Inflammatory macrophage treated with lipopolysaccharide for 1 hour (primary cell): Measurements from ENCODE around the gene RASAL3.
"Not testable (repeated sequence)": the region's sequence is repeated elsewhere in the genome, so short reads cannot be mapped to it uniquely, and the experiment has no call there.

Source experiments
- DNase-seq, 2 donors: peaks; one replicate each; pipeline ENCODE4 v3.0.0-alpha.2; 2020 to 2022

Gene RASAL3

DNA sequence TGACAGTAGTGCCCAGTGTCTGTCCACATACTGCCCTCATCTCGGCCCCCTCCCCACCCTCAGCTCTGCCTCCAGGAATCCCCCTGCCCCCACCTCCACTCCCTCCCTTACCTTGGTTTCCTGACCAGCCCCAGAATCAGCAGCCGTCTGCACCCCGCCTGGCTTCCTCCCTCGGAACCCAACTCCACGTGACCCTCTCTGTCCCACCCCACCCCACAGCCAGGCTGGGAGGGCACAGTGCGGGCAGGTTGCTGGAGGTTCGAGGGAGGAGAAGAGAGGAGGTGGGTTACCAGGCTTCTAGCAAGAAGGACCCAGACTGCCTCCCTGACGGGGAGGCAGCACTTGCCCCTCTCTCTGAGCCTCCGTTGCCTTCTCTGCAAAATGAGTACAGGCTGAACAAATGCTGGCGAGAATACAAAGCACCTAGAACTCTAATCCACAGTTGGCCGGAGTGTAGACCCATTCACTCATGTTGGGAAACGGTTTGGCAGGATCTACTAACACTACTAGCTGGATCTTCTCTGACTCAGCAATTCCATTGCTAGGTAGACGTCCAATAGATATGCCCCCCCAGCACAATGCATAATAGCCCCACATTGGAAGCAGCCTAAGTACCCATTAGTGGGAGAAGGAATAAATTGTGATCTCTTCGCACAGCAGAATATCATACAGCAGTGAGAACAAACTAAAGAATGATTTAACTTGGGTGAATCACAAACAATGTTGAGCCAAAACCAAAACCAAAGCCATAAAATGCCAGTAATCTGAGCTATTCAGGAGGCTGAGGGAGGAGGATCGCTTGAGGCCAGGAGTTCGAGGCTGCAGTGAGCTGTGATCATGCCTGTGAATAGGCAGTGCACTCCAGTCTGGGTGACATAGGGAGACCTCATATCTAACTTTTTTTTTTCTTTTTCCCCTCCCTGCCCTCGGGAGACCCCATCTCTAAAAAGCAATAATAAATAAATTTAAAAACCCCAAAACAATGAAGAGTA lies at the start of gene RASAL3:
Gene RASAL3, minus strand, starts transcription at position 151 of the 992 bp plus-strand sequence. CDS start 186 bp downstream, outside the sequence.
- no peak for DNase-seq

DNA sequence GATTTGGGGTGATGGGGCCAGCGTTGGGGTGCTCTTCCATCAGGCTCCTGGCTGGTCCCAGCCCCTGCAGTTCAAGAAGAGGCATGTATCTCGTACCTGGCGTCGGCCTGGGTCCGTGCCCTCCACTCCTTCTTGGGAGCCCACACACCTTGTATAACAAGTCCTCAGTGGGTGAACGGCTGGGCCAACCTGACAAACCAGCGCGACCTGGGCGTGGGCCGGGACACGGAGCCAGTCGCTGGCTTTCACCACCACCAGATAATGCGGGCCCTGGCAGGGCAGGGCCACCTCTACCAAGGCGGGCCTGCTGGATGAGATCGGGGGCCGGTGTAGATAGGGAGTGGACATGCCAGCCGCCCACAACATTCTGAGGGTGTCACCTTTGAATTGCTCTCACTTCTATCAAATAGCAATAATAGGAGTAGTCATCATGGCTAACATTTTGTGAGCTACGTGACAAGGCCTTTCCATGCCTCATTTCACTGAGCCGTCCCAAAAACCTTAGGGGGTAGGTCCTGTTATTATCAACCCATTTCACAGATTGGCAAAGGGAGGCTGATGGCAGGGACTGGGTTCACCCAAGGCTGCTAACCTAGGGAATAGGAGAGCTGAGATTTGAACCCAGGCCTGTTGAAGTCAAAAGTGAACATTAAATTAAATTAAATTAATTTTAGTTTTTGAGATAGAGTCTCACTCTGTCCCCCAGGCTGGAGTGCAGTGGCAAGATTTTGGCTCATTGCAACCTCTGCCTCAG lies 47.5 kb upstream of the RASAL3 start:
- no peak for DNase-seq

DNA sequence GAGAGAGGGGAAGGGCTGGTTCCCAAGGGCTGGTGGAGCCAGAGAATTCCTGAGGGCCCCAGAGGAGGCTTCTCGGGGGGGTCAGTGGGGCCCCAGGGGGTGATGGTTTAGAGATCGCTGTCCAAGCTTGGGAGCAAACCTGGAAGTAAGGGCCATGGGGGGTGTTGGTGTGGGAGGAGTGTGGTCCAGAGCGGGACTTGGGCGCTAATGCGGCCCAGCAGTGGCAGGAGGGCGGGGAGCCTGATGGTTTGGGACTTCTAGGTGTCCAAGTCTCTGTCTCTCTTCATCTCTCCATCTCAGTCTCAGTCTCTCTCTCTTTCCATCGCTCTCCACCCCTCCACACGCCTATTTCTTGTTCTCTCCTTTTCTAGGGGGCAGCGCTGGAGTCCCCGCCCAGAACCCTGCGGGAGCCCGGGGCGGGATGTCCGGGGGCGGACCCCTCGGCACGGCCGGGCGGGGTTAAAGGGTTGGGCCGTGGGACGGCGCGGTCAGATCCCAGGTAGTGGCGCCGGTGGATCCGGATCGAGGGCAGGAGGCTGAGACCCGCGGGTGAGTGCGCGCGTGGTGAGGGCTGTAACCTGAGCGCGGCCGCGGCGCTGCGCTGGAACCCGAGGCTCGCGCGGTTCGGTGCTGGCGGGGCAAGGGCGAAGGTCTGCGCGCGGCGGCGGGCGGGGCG lies 43.8 kb upstream of the RASAL3 start, which contains the start of gene CYP4F22:
Gene CYP4F22, plus strand, starts transcription at position 491 of the 676 bp plus-strand sequence. CDS start 16,812 bp downstream, outside the sequence.
- DNase-seq, result no peak

DNA sequence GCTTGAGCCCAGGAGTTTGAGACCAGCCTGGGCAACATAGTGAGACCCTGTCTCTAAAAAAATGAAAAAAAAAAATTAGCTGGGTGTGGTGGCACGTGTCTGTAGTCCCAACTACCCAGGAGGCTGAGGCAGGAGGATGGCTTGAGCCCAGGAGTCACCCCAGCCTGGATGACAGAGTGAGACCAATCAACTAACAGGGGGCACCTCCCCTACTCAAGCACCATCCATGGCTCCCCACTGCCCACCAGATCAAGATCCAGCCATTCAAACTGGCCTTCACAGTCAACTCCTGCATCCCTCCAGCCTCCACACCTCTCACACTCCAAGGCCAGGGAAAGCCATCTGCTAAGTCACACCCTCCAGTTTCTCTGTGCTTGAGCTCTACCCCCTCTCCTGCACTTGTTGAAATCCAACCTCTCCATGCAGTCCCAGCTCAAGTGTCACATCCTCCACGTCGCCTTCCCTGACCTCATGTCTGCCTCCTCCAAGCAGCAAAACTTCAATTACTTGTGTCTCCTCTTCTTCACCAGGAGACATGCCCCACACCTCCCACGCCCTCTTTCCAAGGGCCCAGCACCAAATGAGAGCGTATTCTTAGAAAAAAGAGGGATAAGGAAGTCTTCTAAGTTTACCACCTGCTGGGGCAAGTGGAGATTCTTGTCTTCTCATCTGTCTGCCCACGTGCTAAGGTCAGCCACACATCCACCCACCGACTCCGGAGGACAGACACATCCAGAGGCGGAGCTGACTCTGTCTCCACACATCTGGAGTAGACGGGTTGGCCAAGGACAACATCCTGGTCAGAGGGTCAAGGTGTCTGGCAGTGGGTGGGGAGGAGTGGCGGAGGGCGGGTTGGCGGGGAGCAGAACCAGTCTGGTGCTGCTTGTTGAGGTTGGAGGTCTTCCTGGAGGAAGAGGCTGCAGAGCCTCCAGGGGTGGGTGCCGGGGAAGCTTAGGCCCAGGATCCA lies 43.0 kb upstream of the RASAL3 start:
- no peak for DNase-seq

DNA sequence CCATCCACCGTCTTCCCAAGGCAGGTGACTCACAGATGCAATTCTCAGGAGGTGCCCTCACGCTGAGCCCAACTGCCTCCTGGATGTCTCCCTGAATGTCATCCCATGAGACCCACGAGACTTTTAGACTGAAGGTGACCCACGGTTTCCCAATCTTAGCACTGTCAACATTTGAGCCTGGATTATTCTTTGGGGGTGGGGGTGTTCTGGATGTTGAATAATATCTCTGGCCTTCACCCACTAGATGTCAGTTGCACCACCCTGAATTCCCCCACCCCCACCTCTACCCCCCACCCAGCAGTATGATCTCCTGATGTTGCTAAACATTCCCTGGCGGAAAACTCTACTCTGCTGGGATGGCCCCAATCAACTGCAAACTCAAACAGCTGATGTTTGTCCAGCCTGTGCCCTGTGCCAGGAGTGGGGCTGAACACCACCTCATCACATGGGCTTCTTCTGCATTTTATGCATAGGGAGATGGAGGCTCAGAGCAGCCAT lies 41.8 kb upstream of the RASAL3 start:
- peak in 1 of 2 donors; percentile 76 for DNase-seq

DNA sequence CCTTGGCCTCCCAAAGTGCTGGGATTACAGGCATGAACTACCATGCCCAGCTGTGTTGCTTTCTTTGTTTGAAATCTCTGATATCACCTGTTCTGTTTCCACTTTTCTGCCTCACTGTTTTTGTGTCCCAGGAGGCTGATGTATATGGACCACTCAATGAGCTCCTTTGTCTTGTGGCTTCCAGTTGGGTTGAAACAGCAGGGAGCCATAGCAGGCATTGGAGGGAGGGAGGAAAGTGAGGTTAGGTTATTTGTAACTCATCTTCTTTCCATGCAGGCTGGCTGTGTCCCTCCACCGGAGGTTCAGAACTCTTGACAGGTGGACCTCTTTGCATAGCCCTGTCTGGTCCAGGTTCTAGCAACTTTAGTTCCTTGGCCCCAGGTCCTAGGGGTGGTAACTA lies 37.9 kb upstream of the RASAL3 start:
- no peak for DNase-seq

DNA sequence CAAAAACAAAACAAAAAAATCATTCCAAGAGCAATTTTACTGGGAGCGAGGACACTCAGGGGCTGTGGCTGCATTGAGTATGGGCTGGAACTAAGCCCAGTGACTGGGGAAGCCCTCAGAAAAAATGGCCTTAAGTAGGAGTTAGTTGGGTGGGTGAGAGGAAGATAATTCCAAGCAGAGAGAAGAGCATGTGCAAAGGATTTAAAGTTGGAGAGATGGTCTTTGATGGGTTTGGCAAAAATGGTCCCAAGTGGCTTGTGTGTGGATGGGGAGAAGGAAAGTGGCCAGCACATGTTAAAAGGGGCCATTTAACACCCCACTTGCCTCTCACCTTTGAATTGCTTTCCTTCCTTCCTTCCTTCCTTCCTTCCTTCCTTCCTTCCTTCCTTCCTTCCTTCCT lies 37.3 kb upstream of the RASAL3 start:
- DNase-seq, result no peak

DNA sequence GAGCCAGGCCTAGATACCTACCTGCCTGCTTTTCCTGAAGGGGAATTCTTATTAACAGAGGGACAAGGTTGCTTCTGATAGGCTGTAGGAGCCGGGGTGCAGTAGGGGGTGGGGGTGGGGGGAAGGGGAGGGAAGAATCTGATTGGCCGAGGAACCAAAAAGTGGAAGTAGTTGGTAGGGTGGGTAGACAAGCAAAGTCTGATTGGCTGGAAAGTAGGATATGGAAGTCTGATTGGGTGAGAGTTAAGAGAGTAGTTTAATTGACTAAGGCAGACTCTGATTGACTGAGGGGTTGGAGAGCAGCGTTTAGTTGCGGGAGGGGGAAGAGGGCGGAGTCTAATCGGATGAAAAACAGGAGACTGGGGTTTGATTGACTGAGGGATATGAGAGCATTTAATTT lies 34.6 kb upstream of the RASAL3 start:
- DNase-seq, result no peak

DNA sequence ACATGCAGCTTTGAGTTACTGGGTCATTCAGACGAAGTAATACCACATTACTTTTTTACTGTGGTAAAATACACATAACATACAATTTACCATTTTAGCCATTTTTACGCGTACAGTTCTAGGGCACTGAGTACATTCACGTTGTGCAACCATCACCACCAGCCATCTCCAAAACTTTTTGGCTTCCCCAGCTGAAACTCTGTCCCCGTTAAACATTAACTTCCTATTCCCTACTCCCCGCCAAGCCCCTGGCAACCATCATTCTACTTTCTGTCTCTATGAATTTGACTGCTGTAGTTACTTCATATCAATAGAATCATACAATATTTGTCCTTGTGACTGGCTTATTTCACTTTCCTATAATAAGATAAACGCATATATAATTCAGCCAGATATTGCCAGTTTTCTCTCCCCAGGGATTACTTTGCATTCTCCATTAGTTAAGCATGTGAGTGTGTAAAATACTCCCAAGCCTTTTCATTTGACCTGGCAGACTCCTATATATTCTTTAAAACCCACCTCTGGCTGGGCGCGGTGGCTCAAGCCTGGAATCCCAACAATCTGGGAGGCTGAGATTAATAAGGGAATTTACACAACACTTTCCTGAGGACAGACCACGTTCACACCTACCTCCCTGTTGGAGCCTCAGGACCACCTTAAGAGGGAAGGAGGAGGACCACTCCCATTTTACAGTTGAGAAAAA lies 34.0 kb upstream of the RASAL3 start:
- no peak for DNase-seq

DNA sequence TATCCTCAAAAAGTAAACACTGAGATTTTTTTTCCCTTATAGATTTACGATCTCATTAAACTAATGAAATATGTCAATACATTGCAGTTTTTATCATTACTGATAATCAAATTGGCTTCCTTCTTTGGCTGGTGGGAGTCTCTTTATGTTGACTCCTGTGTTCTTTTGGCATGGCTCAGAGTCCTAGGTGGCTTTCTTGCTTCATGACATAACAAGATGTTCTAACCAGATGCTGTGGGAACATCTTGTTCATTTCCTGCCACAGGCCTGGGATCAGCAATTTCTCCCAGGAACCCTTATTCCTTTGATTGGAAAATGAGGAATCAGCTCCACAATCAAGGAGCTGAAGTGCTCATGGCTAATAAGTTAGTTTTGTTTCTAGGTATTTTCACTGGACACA lies 30.8 kb upstream of the RASAL3 start:
- DNase-seq, result no peak

DNA sequence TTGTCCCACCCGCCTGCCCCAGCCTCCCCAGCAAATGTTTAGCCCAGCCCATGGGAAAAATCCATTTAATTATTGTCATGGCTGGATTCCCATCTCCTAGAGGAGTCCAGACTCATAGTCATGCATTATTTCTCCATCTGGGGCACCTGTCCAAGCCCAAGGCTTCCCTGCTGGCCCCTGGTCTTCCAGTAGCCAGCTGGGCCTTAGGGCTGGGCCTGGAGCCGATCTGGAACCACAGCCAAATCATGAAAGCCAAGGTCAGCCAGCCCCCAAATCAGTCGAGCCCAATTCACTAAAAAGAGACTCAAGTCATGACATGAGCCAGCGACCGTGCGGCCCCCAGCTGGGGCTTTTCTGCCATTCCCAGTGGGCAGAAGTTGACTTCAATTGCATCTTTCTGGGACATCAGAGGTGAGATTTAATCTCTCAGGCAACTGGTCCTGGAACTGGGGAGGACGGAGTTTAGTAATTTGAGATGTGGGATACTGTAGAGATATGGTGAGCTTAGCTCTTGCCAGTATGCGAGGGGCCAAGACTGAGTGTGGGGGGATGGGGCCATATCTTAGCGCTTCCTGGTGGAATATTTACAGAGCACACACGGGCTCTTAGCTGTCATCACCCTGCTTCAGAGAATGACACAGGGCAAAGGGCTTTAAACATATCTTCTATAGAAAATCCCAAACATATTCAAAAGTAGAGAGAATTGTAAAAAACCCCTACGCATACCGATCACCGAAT lies 24.3 kb upstream of the RASAL3 start:
- DNase-seq, result no peak

DNA sequence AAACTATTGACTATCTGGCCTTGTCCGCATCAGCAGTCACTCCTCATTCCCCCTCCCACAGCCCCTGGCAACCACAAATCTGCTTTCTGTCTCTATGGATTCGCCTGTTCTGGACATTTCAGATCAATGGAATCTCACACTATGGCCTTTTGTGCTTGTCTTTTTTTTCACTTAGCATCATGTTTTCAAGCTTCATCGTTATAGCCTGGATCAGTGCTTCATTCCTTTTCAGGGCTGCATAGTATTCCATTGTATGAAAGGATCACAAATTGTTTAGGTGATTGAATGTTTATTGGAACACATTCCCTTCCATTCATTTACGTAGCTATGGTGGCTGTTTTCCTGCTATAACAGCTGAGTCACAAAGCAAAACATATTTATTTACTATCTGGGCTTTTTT lies 22.7 kb upstream of the RASAL3 start:
- DNase-seq, result no peak

DNA sequence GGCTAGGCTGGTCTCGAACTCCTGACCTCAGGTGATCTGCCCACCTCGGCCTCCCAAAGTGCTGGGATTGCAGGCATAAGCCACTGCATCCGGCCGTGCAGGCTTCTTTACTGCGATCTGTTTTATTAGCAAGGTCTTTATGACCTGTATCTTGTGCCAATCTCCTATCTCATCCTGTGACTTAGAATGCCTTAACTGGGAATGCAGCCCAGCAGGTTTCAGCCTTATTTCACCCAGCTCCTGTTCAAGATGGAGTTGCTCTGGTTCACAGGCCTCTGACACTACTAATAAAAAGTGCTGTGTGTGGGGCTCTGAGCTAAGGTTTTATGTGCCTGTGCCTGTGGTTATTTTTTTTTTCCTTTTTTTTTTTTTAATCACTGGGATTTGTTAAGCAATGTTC lies 21.4 kb upstream of the RASAL3 start:
- DNase-seq, result not testable (repeated sequence)

DNA sequence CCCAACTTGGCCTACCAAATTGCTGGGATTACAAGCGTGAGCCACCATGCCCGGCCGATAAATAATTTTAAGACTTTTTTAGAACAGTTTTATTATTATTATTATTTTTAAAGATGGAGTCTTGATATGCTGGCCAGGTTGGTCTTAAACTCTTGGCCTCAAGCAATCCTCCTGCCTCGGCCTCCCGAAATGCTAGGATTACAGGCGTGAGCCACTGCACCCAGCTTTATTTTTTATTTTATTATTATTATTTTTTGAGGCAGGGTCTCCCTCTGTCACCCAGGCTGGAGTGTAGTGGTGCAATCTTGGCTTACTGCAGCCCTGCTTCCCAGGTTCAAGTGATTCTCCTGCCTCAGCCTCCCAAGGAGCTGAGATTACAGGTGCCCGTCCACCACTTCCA lies 16.7 kb upstream of the RASAL3 start:
- DNase-seq, result not testable (repeated sequence)

DNA sequence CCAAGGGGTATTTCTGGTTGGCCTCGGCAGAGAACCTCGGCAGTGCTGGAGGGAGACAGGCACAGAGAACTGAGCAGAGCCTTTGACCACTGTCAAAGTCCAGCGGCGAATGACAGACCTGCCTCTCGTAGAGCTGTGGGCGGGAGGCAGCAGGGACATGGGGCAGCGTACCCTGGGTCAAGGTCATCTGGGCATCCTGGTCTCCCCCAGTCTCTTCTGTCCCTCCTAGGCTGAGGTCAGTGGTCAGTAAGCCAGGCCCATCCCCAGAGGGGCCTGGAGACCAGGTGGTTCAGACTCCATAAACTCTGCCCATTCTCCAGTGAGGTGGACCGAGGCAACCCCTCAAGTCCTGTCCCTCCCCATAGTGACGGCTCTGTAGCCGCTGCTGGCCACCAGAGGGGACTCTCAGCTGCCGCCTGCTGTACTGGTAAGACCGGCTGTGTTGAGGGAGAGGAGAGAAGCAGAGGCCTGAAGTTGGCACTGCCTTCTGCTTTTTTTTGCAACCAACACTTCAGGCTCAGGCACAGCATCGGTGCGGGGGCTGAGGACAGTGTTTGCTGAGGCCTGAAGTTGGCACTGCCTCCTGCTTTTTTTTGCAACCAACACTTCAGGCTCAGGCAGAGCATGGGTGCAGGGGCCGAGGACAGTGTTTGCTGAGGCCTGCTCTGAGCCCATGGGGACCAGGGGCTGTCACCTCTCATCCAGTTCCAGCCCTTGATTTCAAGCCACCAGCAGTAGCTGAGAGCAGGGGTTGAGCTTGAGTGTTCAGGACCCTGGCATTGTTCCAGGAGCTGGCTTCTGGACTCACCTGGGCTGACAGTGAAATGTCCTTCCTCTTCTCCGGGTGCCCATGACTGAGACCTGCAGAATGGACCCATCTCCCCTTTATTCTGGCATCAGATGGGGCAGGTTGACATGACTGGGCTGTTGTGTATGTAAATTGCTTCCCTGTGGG lies 15.3 kb upstream of the RASAL3 start, which contains the start of gene PGLYRP2:
Gene PGLYRP2, minus strand, starts transcription at position 111 of the 955 bp plus-strand sequence. CDS start 130 bp downstream, outside the sequence.
- peak; percentile 60 to 68 for DNase-seq

DNA sequence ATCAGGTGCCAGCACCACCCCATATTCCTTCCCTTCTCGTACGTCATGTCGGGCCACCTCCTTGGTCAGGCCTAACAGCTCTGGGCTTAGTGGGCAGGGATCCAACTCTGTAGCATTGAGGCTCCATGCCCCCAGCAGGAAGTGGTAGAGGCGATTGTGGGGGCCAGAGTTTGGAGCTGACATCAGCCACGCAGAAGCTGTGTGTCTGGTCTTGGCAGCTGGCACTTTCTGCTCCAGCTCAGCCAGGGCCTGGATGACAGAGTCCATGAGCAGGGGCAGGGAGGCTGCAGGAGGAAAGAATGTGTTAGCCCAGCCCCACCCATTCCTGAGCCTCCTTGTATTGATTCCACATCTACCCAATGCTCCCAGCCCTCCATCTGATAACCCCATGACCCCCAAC lies 12.0 kb upstream of the RASAL3 start:
- no peak for DNase-seq

DNA sequence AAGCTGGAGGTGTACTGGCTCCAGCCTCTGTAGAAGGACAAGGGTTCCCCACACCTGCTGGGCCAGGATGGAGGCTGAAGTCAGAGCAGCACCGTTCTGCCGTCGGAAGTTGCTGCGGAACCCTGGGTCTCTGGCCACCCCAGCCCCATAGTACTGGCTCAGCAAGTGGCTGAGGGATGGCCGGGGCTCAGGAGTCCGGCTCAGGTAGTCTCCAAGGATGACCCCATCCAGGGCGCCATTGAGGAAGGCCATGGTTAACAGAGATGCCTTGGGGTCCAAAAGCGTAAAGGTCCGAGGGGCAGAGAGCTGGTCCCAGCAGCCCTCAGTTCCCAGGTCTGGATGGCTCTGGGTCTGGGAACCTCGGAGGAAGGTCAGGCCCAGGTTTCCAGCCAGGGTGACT lies 11.3 kb upstream of the RASAL3 start:
- DNase-seq, result no peak

DNA sequence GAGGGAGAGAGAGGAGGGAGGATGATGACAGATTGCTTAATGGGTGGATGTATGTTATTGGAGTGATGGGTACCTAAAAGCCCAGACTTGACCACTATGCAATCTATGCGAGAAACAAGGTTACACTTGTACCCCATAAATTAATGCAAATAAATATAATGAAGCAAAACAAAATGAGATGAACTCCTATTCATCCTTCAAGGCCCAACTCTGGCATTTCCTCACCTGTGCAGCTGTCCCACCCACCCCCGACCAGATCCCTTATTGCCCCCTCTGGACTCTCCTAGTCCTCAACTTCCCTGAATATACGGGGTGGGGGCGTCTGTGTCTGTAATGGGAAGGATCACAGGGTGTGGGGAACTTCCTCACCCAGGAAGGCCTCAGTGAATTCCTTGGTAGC lies 10.8 kb upstream of the RASAL3 start:
- DNase-seq, result no peak

DNA sequence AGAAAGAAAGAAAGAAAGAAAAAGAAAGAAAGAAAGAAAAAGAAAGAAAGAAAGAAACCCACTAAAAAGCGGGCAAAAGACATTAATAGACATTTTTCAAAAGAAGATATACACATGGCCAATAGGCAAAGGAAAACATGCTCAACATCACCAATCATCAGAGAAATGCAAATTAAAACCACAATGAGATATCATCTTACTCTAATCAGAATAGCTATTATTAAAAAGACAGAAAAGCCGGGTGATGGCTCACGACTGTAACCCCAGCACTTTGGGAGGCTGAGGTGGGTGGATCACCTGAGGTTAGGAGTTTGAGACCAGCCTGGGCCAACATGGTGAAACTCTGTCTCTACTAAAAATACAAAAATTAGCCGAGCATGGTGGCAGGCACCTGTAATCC lies 9.5 kb upstream of the RASAL3 start:
- DNase-seq, result not testable (repeated sequence)
